Dendritic cell treated with granulocyte-macrophage colony-stimulating factor and Interleukin-4, amounts not matched to agents 40 ng/mL and 50 ng/mL, for 4 days (primary cell): ENCODE data around the gene MOSMO.
"Not testable (repeated sequence)": the region's sequence is repeated elsewhere in the genome, so short reads cannot be mapped to it uniquely, and the experiment has no call there.

Source experiments
- H3K27ac Mint-ChIP-seq: one replicate; pipeline ENCODE4 v1.8.0; 2022; ENCODE audit warnings: mild to moderate bottlenecking, mixed read lengths
- H3K27me3 Mint-ChIP-seq: one replicate; pipeline ENCODE4 v1.8.0; 2022; ENCODE audit warnings: mild to moderate bottlenecking, mixed read lengths
- H3K36me3 Mint-ChIP-seq: one replicate; pipeline ENCODE4 v1.8.0; 2022; ENCODE audit warnings: low read depth, mixed read lengths
- H3K4me1 Mint-ChIP-seq: one replicate; pipeline ENCODE4 v1.8.0; 2022; ENCODE audit warnings: low read depth, mixed read lengths
- H3K4me3 Mint-ChIP-seq: one replicate; pipeline ENCODE4 v1.8.0; 2022; ENCODE audit warnings: mild to moderate bottlenecking, moderate library complexity, mixed read lengths
- H3K9me3 Mint-ChIP-seq: one replicate; pipeline ENCODE4 v1.8.0; 2022; ENCODE audit warnings: mixed read lengths
- intact Hi-C: fragments of 100-400 bp; cut with micrococcal nuclease; formaldehyde crosslinking; loops from one replicate; pipeline ENCODE4 v1.15.0; 2022

Gene MOSMO

DNA sequence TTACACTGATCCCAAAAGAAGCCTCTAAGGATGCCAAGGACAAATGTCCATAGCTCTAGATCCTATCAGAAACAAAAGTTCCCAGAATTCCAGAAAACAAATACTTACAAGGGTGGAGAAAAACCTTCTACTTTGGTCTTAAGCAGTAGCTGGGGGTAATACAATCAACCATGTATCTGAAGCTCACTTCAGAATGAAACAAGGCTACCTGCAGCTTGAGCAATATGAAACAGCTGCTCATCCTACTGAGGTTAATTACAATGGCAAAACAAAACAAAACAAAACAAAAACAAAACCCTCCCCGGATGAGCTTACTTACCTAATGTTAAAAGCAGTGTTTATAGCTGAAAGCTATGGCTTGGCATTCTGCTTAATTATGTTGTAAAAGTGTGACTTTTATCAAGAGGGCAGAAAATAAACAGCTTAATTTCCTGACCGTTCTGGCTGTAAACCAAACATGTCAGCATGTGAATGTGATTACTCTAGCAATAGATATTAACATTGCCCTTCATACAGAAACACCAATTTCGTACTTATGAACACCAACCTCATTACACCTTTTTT is 17.4 kb upstream of the MOSMO start:
- H3K4me1 Mint-ChIP-seq, result peaks cover 4% of the 10 kb centered on the region
- no peaks in the 10 kb centered on the region for H3K27me3 Mint-ChIP-seq

DNA sequence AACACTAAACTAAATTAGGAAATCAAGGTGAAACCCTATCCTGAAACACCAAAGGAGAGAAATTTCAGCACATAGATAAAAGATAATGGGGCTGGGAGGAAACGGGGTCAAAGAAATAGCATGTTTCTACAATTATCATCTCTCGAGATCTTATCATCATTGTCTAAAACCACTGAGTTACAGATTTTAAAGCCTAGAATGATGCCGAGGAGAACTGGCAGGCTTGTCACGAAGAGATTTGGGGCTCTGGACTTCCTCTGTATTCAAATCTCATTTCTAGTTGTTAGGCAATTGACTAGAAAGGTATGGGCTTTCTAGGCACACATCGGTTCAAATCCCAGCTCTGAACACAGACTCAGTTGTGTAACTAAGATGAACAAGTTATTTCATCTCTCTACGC is 16.3 kb upstream of the MOSMO start:
- Mint-ChIP-seq H3K4me3 (no peak overlapping the region), H3K27ac (no peak overlapping the region), H3K27me3 (no peaks in the 10 kb centered on the region), H3K4me1 (peaks cover 4% of the 10 kb centered on the region), H3K36me3 (peaks cover 9% of the 10 kb centered on the region), H3K9me3 (no peaks in the 10 kb centered on the region)
- intact Hi-C loops, result no loop called here

More for the DNA sequence above, 17.4 kb upstream of the MOSMO start:
- Mint-ChIP-seq H3K27ac (no peak overlapping the region), H3K36me3 (peaks cover 21% of the 10 kb centered on the region), H3K4me3 (no peak overlapping the region), H3K9me3 (no peaks in the 10 kb centered on the region)
- intact Hi-C loops, result no loop called here

DNA sequence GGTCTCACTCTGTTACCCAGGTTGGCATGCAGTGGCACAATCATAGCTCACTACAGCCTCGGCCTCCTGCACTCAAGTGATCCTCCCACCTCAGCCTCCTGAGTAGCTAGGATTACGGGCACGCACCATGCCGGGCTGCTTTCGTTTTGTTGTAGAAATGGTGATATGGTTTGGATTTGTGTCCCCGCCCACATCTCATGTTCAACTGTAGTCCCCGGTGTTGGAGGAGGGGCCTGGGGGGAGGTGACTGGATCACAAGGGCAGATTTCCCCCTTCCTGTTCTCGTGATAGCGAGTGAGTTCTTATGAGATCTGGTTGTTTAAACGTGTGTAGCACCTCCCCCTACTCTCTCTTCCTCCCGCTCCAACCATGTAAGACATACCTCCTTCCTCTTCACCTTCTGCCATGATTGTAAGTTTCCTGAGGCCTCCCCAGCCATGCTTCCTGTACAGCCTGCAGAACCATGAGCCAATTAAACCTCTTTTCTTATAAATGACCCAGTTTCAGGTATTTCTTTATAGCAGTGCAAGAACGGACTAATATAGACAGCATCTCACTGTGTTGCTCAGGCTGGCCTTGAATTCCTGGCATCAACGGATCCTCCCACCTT is 12.9 kb upstream of the MOSMO start:
- intact Hi-C loops, result no loop called here
- Mint-ChIP-seq H3K9me3 (no peaks in the 10 kb centered on the region), H3K27ac (no peak overlapping the region), H3K27me3 (no peaks in the 10 kb centered on the region), H3K36me3 (no peaks in the 10 kb centered on the region), H3K4me1 (peaks cover 15% of the 10 kb centered on the region), H3K4me3 (no peak overlapping the region)

DNA sequence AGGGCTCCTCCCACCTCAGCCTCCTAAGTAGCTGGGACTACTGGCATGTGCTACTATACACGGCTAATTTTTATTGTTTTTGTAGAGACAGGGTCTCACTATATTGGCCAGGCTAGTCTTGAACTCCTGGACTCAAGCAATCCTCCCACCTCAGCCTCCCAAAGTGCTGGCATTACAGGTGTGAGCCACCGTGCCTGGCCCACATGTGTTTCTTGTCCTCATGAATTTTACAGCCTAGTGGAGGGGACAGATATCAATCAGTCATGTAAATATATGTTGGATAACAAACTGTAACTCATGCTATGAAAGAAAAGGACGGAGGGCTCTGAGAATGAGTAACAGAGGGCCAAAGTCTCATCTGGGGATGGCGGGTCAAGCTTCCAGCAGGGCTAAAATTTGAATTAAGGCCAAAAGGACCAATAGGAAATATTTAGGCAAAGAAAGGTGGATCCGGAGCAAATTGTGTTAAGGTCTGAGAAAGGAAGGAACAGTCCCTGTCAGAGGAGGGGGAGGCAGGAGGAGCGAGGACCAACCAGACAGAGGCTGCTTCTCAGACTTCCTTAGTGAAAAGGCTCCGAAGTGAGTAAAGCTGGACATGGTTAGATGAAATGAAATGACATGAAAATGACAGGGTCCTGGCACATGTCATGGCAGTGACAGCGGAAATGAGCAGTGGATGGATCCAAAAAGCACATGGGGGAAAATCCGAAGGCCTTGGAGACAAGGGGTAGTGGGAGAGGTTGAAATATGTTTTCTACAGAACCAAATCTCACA is 10.8 kb upstream of the MOSMO start:
- Mint-ChIP-seq H3K4me1 (peaks cover 26% of the 10 kb centered on the region), H3K4me3 (no peak overlapping the region), H3K36me3 (no peaks in the 10 kb centered on the region), H3K9me3 (no peaks in the 10 kb centered on the region), H3K27me3 (peaks cover 2% of the 10 kb centered on the region), H3K27ac (no peak overlapping the region)
- intact Hi-C loops, result no loop called here

DNA sequence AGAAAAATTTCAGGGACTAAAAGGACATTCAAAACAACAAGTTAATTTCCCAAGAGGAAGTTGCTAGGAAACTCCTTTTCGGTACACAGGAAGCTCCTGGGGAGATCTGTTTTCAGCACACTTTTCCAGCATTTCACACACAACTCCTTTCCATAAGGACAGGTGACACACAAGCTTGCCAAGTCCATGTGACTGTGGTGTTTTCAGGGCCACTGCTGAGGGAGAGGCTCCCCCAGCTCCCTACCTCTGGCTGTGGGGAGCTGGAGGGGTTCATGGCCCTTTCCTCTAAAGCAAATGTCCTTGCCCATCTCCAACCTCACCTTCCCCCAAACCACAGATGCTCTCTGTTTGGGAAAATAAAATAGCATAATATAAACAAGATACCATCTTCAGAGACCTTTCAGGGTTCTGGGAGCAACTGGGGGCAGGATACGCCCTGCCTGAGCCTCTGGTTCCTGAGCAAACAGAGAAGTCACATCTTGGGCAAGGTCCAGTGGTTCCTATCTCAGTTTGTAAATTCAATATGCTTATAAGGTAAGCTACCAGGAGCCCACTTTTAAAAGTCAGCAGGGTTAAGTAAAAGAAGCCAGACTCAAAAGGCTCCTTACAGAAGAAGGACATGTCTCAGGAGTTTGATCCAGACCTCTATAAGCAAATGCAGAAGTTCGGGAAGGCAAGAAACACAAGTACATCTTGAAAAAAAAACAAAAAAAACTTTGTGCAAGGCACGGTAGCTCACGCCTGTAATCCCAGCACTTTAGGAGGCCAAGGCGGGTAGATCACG is 10.0 kb upstream of the MOSMO start:
- Mint-ChIP-seq H3K27me3 (peaks cover 2% of the 10 kb centered on the region), H3K9me3 (no peaks in the 10 kb centered on the region), H3K27ac (no peak overlapping the region), H3K36me3 (no peaks in the 10 kb centered on the region), H3K4me3 (no peak overlapping the region), H3K4me1 (peaks cover 26% of the 10 kb centered on the region)
- intact Hi-C loops, result no loop called here

DNA sequence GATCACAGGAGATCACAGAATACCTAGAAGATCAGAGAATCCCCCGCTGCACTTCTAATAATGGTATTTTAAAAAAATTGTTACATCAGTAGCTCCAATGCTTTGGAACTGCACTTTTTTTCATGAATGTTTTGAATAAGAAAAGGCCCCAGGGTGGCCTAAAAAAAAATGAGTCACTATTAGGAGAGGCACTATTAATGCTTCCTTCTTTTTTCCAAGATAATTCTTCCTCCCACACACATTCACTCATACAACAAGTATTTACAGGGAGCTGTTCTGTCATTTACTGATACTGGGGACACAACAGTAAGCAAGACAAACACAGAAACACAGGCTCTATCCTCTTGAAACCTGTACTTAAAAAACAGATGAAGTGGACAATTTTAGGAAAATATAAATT is 6.3 kb upstream of the MOSMO start:
- Mint-ChIP-seq H3K27ac (no peak overlapping the region), H3K4me1 (peaks cover 22% of the 10 kb centered on the region), H3K36me3 (no peaks in the 10 kb centered on the region), H3K9me3 (no peaks in the 10 kb centered on the region), H3K27me3 (peaks cover 9% of the 10 kb centered on the region), H3K4me3 (no peak overlapping the region)
- intact Hi-C loops, result loop anchor here (1.0 to 2.0 kb wide), 2 partner anchors 75 to 187 kb away; no protein-coding TSS in a partner anchor

DNA sequence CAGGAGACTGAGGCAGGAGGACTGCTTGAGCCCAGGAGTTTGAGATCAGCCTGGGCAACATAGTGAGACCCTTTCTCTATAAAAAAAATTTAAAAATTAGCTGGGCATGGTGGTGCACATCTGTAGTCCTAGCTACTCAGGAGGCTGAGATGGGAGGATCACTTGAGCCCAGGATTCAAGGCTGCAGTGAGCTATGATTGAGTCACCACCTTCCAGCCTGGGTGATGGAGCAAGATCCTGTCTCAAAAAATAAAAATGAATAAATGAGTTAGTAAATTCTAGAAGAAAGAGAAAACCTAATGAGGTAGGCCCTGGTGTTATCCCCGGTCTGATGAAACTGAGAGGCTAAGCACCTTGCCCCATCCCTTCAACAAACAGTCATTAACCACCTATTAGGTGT is 5.9 kb upstream of the MOSMO start:
- H3K4me3 Mint-ChIP-seq, intact Hi-C loops, H3K27ac Mint-ChIP-seq, H3K36me3 Mint-ChIP-seq, H3K9me3 Mint-ChIP-seq: not testable (repeated sequence)
- peaks cover 12% of the 10 kb centered on the region for H3K27me3 Mint-ChIP-seq
- H3K4me1 Mint-ChIP-seq, result peaks cover 25% of the 10 kb centered on the region

DNA sequence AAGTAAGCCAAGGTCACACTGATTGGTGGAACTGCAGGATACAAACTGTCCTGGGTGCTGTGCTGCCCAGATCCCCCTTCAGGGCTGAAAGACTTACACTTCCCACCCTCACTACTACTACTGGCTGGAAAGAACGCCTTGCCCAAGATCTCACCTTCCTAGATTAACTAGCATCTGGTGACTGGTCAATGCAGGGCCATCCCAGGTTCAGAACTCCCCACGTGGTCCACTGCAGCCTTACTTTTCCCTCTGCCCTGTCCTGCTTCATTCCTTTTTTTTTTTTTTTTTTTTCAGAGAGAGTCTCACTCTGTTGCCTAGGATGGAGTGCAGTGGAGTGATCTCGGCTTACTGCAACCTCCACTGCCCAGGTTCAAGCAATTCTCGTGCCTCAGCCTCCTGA is 4.7 kb upstream of the MOSMO start:
- no peak overlapping the region for H3K27ac Mint-ChIP-seq

DNA sequence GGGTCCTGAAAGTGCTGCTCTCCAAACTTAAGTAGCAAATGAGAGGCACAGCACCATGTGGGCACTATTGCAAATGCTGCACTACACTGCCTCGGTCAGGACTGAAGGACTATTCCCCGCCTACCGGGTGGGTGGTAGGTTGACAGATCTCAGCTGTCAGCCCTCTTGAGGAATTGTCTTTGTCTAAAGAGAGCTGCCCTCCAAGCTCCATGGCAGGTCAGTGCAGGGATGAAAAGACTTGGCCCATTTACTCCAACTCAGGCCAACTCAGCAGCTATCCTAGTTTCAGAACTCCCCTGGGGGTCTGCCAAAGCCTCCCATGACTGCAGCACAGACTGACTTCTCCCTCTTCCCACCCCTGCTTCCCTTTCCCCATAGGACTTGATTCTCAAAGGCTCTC is 3.6 kb upstream of the MOSMO start:
- intact Hi-C loops, result no loop called here
- no peak overlapping the region for H3K27ac Mint-ChIP-seq
- no peaks in the 10 kb centered on the region for H3K9me3 Mint-ChIP-seq

More for the DNA sequence above, 4.7 kb upstream of the MOSMO start:
- Mint-ChIP-seq H3K4me1 (peaks cover 22% of the 10 kb centered on the region), H3K36me3 (peaks cover 8% of the 10 kb centered on the region), H3K4me3 (no peak overlapping the region), H3K9me3 (no peaks in the 10 kb centered on the region), H3K27me3 (peaks cover 15% of the 10 kb centered on the region)
- intact Hi-C loops, result no loop called here

DNA sequence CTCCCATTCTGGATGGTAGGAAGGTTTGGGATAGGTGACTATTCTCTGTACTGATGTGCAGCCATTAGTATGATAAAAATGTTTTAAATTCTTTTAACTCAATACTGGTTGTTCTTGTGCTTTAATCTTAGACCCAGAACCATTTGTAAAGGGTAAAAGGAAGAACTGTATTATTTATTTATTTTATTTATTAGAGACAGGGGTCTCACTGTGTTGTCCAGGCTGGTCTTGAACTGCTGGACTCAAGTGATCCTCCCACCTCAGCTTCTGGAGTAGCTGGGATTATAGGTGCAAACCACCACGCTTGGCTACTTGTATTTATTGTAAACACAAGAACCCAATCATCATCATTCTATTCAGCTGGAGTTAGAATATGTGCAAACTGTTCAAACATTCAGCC is 2.2 kb upstream of the MOSMO start:
- Mint-ChIP-seq H3K4me1 (peaks cover 42% of the 10 kb centered on the region), H3K27ac (no peak overlapping the region), H3K27me3 (peaks cover 13% of the 10 kb centered on the region), H3K36me3 (peaks cover 18% of the 10 kb centered on the region), H3K9me3 (no peaks in the 10 kb centered on the region), H3K4me3 (no peak overlapping the region)
- intact Hi-C loops, result no loop called here

More for the DNA sequence above, 3.6 kb upstream of the MOSMO start:
- Mint-ChIP-seq H3K36me3 (peaks cover 12% of the 10 kb centered on the region), H3K27me3 (peaks cover 15% of the 10 kb centered on the region), H3K4me3 (no peak overlapping the region), H3K4me1 (peaks cover 34% of the 10 kb centered on the region)

DNA sequence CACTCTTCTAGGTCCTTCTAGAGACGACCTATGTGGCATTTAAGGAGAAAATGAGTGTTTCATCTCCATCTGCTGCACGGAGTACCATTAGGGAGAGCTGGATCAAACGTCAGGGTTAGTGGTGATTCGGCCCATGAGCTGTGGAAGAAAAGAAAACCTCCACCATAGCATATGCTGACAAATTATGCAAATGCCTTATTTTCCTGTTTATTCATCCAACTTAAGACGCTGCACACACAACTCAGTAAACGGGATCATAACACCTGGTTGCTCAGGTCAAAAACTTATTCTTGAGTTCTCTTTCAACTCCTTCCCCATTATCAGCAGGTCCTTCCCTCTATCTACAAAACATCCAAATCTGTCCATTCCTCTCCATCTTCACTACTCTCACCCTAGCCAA is 1.3 kb upstream of the MOSMO start:
- H3K27ac Mint-ChIP-seq, result peak overlapping the region; percentile 88
- peaks cover 18% of the 10 kb centered on the region for H3K36me3 Mint-ChIP-seq
- no peaks in the 10 kb centered on the region for H3K9me3 Mint-ChIP-seq
- H3K4me1 Mint-ChIP-seq, result peaks cover 44% of the 10 kb centered on the region
- H3K4me3 Mint-ChIP-seq, result no peak overlapping the region
- intact Hi-C loops, result no loop called here
- peaks cover 13% of the 10 kb centered on the region for H3K27me3 Mint-ChIP-seq

DNA sequence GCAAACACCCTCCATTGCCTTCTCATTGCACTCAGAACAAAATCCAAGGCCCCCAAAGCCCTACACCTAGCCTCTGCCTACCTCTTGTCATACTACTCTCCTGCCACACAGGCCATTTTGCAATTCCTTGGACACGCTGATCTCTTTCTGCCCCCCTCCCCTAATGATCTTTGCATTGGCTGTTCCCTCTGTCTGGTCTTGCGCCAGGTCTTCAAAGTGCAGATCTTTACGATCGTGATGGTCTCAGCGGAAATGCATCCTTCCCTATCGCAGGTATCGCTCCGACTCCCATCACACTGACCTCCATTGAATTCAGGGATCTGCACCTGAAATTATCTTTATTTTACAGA is 777 bp upstream of the MOSMO start:
- peaks cover 44% of the 10 kb centered on the region for H3K4me1 Mint-ChIP-seq
- H3K9me3 Mint-ChIP-seq, result no peaks in the 10 kb centered on the region

DNA sequence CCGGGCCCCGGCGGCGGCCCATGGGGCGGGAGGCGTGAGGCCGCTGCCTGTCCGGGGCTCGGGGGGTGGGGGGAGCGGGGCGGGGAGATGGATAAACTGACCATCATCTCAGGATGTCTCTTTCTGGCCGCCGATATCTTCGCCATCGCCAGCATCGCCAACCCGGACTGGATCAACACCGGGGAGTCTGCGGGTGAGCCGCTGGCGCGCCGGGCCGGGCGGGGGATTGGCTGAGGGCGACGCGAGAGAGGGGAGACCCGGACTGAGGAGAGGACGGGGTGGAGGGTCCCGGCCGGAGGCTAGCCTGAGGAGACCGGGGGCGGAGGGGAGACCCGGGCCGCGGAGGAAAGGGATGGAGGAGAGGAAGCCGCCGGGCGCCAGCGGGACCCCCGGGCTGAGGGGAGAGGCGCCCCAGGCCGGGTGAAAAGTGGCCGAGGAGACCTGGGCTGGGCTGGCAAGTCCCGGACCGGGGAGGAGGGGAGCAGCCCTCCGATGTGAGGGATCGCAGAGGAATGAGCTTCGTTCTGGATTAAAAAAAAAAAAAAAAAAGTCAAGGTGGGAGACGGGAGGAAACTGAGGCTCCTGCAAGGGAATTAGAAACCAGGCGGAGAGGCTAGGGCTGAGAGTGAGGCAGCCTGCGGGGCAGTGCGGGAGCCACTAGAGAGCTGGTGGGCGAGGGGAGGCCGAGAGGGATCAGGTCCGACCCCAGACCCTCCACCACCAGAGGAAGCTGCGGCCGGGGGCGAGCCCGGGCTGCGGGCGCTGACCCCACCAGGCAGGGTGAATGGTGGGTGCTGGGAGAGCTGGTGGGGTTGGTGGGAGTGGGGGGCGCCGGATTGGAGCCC is 526 bp downstream of the MOSMO start:
- intact Hi-C loops, result no loop called here
- Mint-ChIP-seq H3K36me3 (peaks cover 18% of the 10 kb centered on the region), H3K4me1 (peaks cover 44% of the 10 kb centered on the region), H3K27ac (peak overlapping the region; percentile 88), H3K9me3 (no peaks in the 10 kb centered on the region), H3K4me3 (peak overlapping the region; percentile 96), H3K27me3 (peaks cover 10% of the 10 kb centered on the region)

More for the DNA sequence above, 777 bp upstream of the MOSMO start:
- peaks cover 18% of the 10 kb centered on the region for H3K36me3 Mint-ChIP-seq
- peak overlapping the region; percentile 89 for H3K4me3 Mint-ChIP-seq
- H3K27me3 Mint-ChIP-seq, result peaks cover 13% of the 10 kb centered on the region
- peak overlapping the region; percentile 88 for H3K27ac Mint-ChIP-seq
- intact Hi-C loops, result no loop called here
